ENCODE results near the gene ERN2. TPM values are rescaled to one million over a fixed set of nuclear protein-coding genes. Genes with fewer than 3 reads are reported as not detected.

The ERN2 gene
- total and polyA plus RNA-seq, 9 of the 15 experiments (the other 6 are each of a cell fraction or from before 2014, with no cell fraction given) = 0.07 to 1.5 (median 0.51) TPM; not detected in 3

GRCh38 chr16:23667355-23667659, 45.7 kb downstream of the ERN2 start (continued):
- TF ChIP-seq EP300 (IDR thresholded peaks at IDR 0.05; ENCODE audit: low read length) = peak; percentile 88
- TF ChIP-seq HMGN3 (IDR thresholded peaks at IDR 0.05; ENCODE audit: borderline replicate concordance, extremely low read depth, insufficient read length, low read depth, low read length) = no peak
- TF ChIP-seq MLX (CRISPR knock-in tag; conservative IDR thresholded peaks at IDR 0.05) = no peak
- TF ChIP-seq BACH1 (tag; IDR thresholded peaks at IDR 0.05) = no peak
- no peak for TF ChIP-seq KDM5B (IDR thresholded peaks at IDR 0.05; ENCODE audit: insufficient replicate concordance, low read depth, low read length)
- TF ChIP-seq MYNN (IDR thresholded peaks at IDR 0.05) = no peak; the same call in 1 of the 2 replicates
- no peak for TF ChIP-seq MYNN (CRISPR knock-in tag; IDR thresholded peaks at IDR 0.05)
- TF ChIP-seq RAD51 (IDR thresholded peaks at IDR 0.05; ENCODE audit: borderline replicate concordance, low read depth) = no peak
- TF ChIP-seq KLF16 (IDR thresholded peaks at IDR 0.05) = peak; percentile 88
- no peak for TF ChIP-seq RBBP5 (IDR thresholded peaks at IDR 0.05; ENCODE audit: borderline replicate concordance, insufficient read depth, low read length, poor library complexity, severe bottlenecking)
- no peak for TF ChIP-seq MAFF (IDR thresholded peaks at IDR 0.05; ENCODE audit: low read length)
- peak in 1 of 2 experiments; percentile 67; a peak in 2 of 4 replicates for TF ChIP-seq HDAC1 (IDR thresholded peaks at IDR 0.05)
- TF ChIP-seq ZNF212 (CRISPR knock-in tag; IDR thresholded peaks at IDR 0.05) = no peak
- no peak for TF ChIP-seq SMAD1 (IDR thresholded peaks at IDR 0.05; ENCODE audit: low read depth, low read length, partially characterized antibody)
- TF ChIP-seq SUPT5H (IDR thresholded peaks at IDR 0.05) = 0 out of 2 replicates have a peak, but pooled peaks have one; percentile 25
- peak; percentile 38; the same call in 1 of the 2 replicates for TF ChIP-seq NCOA1 (IDR thresholded peaks at IDR 0.05; ENCODE audit: low read depth)
- TF ChIP-seq MCM5 (IDR thresholded peaks at IDR 0.05; ENCODE audit: low read depth) = no peak
- TF ChIP-seq CBFA2T3 (IDR thresholded peaks at IDR 0.05) = peak; percentile 97
- no peak for TF ChIP-seq ZNF449 (CRISPR knock-in tag; IDR thresholded peaks at IDR 0.05)
- no peak for TF ChIP-seq ZNF407 (IDR thresholded peaks at IDR 0.05; ENCODE audit: low read depth)
- TF ChIP-seq POLR2H (tag; IDR thresholded peaks at IDR 0.05; ENCODE audit: low read depth) = no peak
